HepG2 (cell line): ENCODE measurements around the gene RAB3A. TPM values are rescaled to one million over a fixed set of nuclear protein-coding genes. Genes with fewer than 3 reads are reported as not detected.

ENCODE experiments used
- ATAC-seq: fragments of 200-7000 bp; cut with Tn5 transposase; 3 replicates; pipeline ENCODE4 v1.9.1; 2020; ENCODE audit warnings: mild to moderate bottlenecking, moderate library complexity
- BruUV-seq: library from RNA; stranded (reverse); fragments of 400-500 nt; replicated peaks from 2 replicates; lab custom pipeline; 2021; lab: Mats Ljungman, UMichigan
- CTCF ChIA-PET: fragments of 300-600 bp; formaldehyde crosslinking; extraction: SDS; loops from one replicate; lab custom pipeline; 2021; ENCODE audit warnings: low total read pairs, inconsistent platforms, low intra/inter-chr PET ratio; lab: Yijun Ruan, JAX
- POLR2A ChIA-PET: fragments of 350-600 bp; sonication (Branson Sonifier 250); formaldehyde crosslinking; loops from one replicate; lab custom pipeline; 2020; ENCODE audit warnings: antibody characterized with exemption, inconsistent platforms; lab: Yijun Ruan, JAX
- DNase-seq: peaks from one replicate; pipeline ENCODE4 v3.0.0-alpha.2; 2015; ENCODE audit warnings: low spot score
- FAIRE-seq: peaks from 3 replicates; lab custom pipeline; 2011; peaks lifted over from hg19 to GRCh38; lab: Jason Lieb, UNC
- H2AFZ ChIP-seq: one replicate; pipeline ENCODE4 v1.6.1; 2011; ENCODE audit warnings: low read length, inconsistent platforms
- H3K27ac ChIP-seq: fragments of 300-600 bp; 3 replicates; pipeline ENCODE4 v1.8.0; 2011; ENCODE audit warnings: mixed run types, mild to moderate bottlenecking, mixed read lengths, low read length, inconsistent platforms; ENCODE audit not compliant: insufficient read depth; ENCODE audit errors: extremely low read length
- H3K27me3 ChIP-seq, 2 experiments: fragments of 200-600 bp in 1 of 2; 2 replicates in 1 of 2; 3 replicates in 1 of 2; pipeline versions ENCODE4 v1.6.0 to v1.8.0; 2011; ENCODE audit warnings: low read length in 2 of 2, mild to moderate bottlenecking in 2 of 2, moderate library complexity in 2 of 2, inconsistent platforms in 1 of 2; ENCODE audit not compliant: insufficient read depth in 2 of 2, control insufficient read depth in 1 of 2
- H3K36me3 ChIP-seq, 2 experiments: fragments of 200-600 bp in 1 of 2; replicated peaks in 1 of 2; 2 replicates in 1 of 2; 3 replicates in 1 of 2; pipeline versions ENCODE4 v1.5.1 to v1.8.0; 2011; ENCODE audit warnings: low read length in 2 of 2, inconsistent platforms in 1 of 2; ENCODE audit not compliant: insufficient read depth in 2 of 2, control insufficient read depth in 1 of 2
- H3K4me1 ChIP-seq: 2 replicates; pipeline ENCODE4 v1.5.1; 2012; ENCODE audit warnings: low read length, inconsistent platforms; ENCODE audit not compliant: insufficient read depth
- H3K4me2 ChIP-seq: 2 replicates; pipeline ENCODE4 v1.6.0; 2011; ENCODE audit warnings: low read depth, low read length, inconsistent platforms
- H3K4me3 ChIP-seq, 3 experiments: fragments of 200-600 bp in 1 of 3; sonication (generic), shearing (Covaris generic) in 1 of 3; replicated peaks in 1 of 3; 2 replicates each; pipeline ENCODE4 v1.5.1; 2011 to 2016; ENCODE audit warnings: low read length in 3 of 3, inconsistent platforms in 2 of 3, low read depth in 2 of 3, mild to moderate bottlenecking in 2 of 3, control low read depth in 1 of 3, mixed read lengths in 1 of 3; ENCODE audit not compliant: insufficient read depth in 1 of 3
- H3K79me2 ChIP-seq: one replicate; pipeline ENCODE4 v1.6.1; 2011; ENCODE audit warnings: low read length, inconsistent platforms; ENCODE audit not compliant: insufficient read depth
- H3K9ac ChIP-seq: 2 replicates; pipeline ENCODE4 v1.6.0; 2011; ENCODE audit warnings: mild to moderate bottlenecking, low read depth, low read length, inconsistent platforms; ENCODE audit not compliant: insufficient read depth
- H3K9me3 ChIP-seq: 2 replicates; pipeline ENCODE4 v1.5.1; 2012; ENCODE audit warnings: mild to moderate bottlenecking, low read length
- H4K20me1 ChIP-seq: 2 replicates; pipeline ENCODE4 v1.6.0; 2011; ENCODE audit warnings: inconsistent platforms, mild to moderate bottlenecking, low read length, moderate library complexity; ENCODE audit not compliant: insufficient read depth
- DBP ChIP-seq: sonication (generic); formaldehyde crosslinking; IDR thresholded peaks from 2 replicates; pipeline ENCODE4 v1.4.0; 2020; ENCODE audit warnings: missing genetic modification reagents; ENCODE audit errors: not compliant biosample characterization
- HDAC1 ChIP-seq: sonication (generic); formaldehyde crosslinking; IDR thresholded peaks from 2 replicates; pipeline ENCODE4 v1.5.1; 2020; ENCODE audit warnings: mild to moderate bottlenecking, missing genetic modification reagents
- HNRNPH1 ChIP-seq: fragments of 200-400 bp; formaldehyde crosslinking; optimal IDR thresholded peaks from 2 replicates; pipeline ENCODE3; 2017; ENCODE audit warnings: mild to moderate bottlenecking, low read depth, low read length
- MYNN ChIP-seq: sonication (generic); formaldehyde crosslinking; IDR thresholded peaks from 2 replicates; pipeline ENCODE4 v1.4.0; 2020; ENCODE audit warnings: mild to moderate bottlenecking, low read depth, missing genetic modification reagents
- NCOR1 ChIP-seq: fragments of 200-600 bp; sonication (generic); IDR thresholded peaks from 2 replicates; pipeline ENCODE4 v1.7.0; 2017; ENCODE audit warnings: antibody characterized with exemption, low read length, borderline replicate concordance
- PAWR ChIP-seq: sonication (generic); formaldehyde crosslinking; IDR thresholded peaks from 2 replicates; pipeline ENCODE4 v1.4.0; 2020; ENCODE audit warnings: missing genetic modification reagents, mild to moderate bottlenecking, borderline replicate concordance
- PAX8 ChIP-seq: sonication (generic); formaldehyde crosslinking; IDR thresholded peaks from 2 replicates; pipeline ENCODE4 v1.8.0; 2022; ENCODE audit warnings: mild to moderate bottlenecking, missing genetic modification reagents, borderline replicate concordance
- SNAPC2 ChIP-seq: sonication (generic); formaldehyde crosslinking; IDR thresholded peaks from 2 replicates; pipeline ENCODE4 v1.8.1; 2022; ENCODE audit warnings: mild to moderate bottlenecking, missing genetic modification reagents
- SNAPC5 ChIP-seq: sonication (generic); formaldehyde crosslinking; IDR thresholded peaks from 2 replicates; pipeline ENCODE4 v1.8.1; 2023; ENCODE audit warnings: mild to moderate bottlenecking, missing genetic modification reagents, borderline replicate concordance
- TEAD2 ChIP-seq: sonication (generic); formaldehyde crosslinking; IDR thresholded peaks from 2 replicates; pipeline ENCODE4 v1.9.0; 2021; ENCODE audit warnings: missing genetic modification reagents
- ZBTB7B ChIP-seq: sonication (generic); formaldehyde crosslinking; IDR thresholded peaks from 2 replicates; pipeline ENCODE4 v1.4.0; 2020; ENCODE audit warnings: missing genetic modification reagents
- ZMYM2 ChIP-seq: sonication (generic); formaldehyde crosslinking; IDR thresholded peaks from 2 replicates; pipeline ENCODE4 v1.8.0; 2022; ENCODE audit warnings: mild to moderate bottlenecking, missing genetic modification reagents
- ZNF121 ChIP-seq: sonication (generic); formaldehyde crosslinking; IDR thresholded peaks from 2 replicates; pipeline ENCODE4 v1.5.0; 2020; ENCODE audit warnings: mild to moderate bottlenecking, missing genetic modification reagents
- ZNF296 ChIP-seq: sonication (generic); formaldehyde crosslinking; conservative IDR thresholded peaks from 2 replicates; pipeline ENCODE4 v1.5.0; 2020; ENCODE audit warnings: mild to moderate bottlenecking, missing genetic modification reagents
- ZNF34 ChIP-seq: sonication (generic); formaldehyde crosslinking; IDR thresholded peaks from 2 replicates; pipeline ENCODE4 v1.4.0; 2020; ENCODE audit warnings: mild to moderate bottlenecking, missing genetic modification reagents, borderline replicate concordance
- WGBS: methylation state at CpG from one replicate; pipeline ENCODE4 v1.1.6; 2017; ENCODE audit warnings: low lambda C conversion rate; 5-methylcytosine and 5-hydroxymethylcytosine counted together
- in situ Hi-C: cut with HindIII; loops from 2 replicates; pipeline ENCODE4 v1.10.0; 2017; ENCODE audit warnings: low pct_unique_long_range_greater_than_20kb; ENCODE audit not compliant: extremely low pct_ligation_motif_present
- intact Hi-C: fragments of 100-400 bp; cut with micrococcal nuclease; formaldehyde crosslinking; loops from one replicate; pipeline ENCODE4 v1.10.0; 2022; ENCODE audit not compliant: unreplicated experiment
- polyA plus RNA-seq, 8 experiments: library from polyadenylated mRNA; depleted of rRNA in 3 of 8; stranded (reverse) in 7 of 8; unstranded in 1 of 8; fragments of >200 nt; fragmentation: Illumina TruSeq in 4 of 8; extraction: Trizol in 4 of 8; gene quantifications; 2 replicates each; pipeline versions ENCODE4 v1.2.1 to v1.2.3, GENCODE V29; 2011 to 2016; ENCODE audit warnings: low read depth in 4 of 8, missing spikeins in 1 of 8, mixed read lengths in 1 of 8; ENCODE audit not compliant: insufficient read depth in 1 of 8
- total RNA-seq, 5 experiments: library from RNA; depleted of rRNA; stranded (reverse); fragments of >200 nt; fragmentation: Illumina TruSeq; extraction: Trizol; gene quantifications; 2 replicates each; pipeline ENCODE4 v1.2.3, GENCODE V29; 2016; ENCODE audit warnings: low read depth in 1 of 5

Gene RAB3A
- total and polyA plus RNA-seq, 2 of the 13 experiments (the other 11 are each of a cell fraction or from before 2014, with no cell fraction given) = 0.58 to 0.98 TPM

- no peak for TF ChIP-seq SNAPC5 (CRISPR knock-in tag)
- TF ChIP-seq, all 625 proteins: peak for 0
These were observed 12.2 kb downstream of the RAB3A start (continued) for GRCh38 chr19:18191640-18192062.

- WGBS = 16% methylated on average over 4 of the region's 4 CpGs
These were observed 13.6 kb downstream of the RAB3A start for GRCh38 chr19:18190278-18190677.

GRCh38 chr19:18185538-18185937 is 18.3 kb downstream of the RAB3A start:
- peak; percentile 33; the same call in 1 of the 3 replicates for ATAC-seq
- Histone ChIP-seq H3K9ac (no peak overlapping the region), H3K9me3 (no peaks in the 10 kb centered on the region), H3K27ac (no peak overlapping the region), H3K27me3 (no peaks in the 10 kb centered on the region), H2AFZ (no peak overlapping the region), H3K4me1 (peaks cover 28% of the 10 kb centered on the region), H4K20me1 (no peaks in the 10 kb centered on the region), H3K79me2 (no peaks in the 10 kb centered on the region), H3K4me2 (no peak overlapping the region), H3K36me3 (no peaks in the 10 kb centered on the region), H3K4me3 (no peak overlapping the region)
- BruUV-seq = no TSS peak
- 35% methylated on average over 6 of the region's 6 CpGs for WGBS
- FAIRE-seq = no peak
- ChIA-PET CTCF (no interaction called here), POLR2A (interaction anchor here (0.6 to 1.0 kb wide), 3 partner anchors 18 to 334 kb away, joined by 3 read pairs; partner anchors contain the start of gene PIK3R2)
- intact Hi-C loops = no loop called here
- DNase-seq = no peak
- in situ Hi-C loops = no loop called here
- TF ChIP-seq ZBTB7B (CRISPR knock-in tag) (no peak), PAWR (no peak), ZNF34 (CRISPR knock-in tag) (no peak), HDAC1 (CRISPR knock-in tag) (no peak), ZNF296 (CRISPR knock-in tag) (no peak), NCOR1 (no peak), SNAPC2 (CRISPR knock-in tag) (no peak), MYNN (CRISPR knock-in tag) (no peak), HNRNPH1 (no peak), PAX8 (no peak), TEAD2 (CRISPR knock-in tag) (no peak)

More at GRCh38 chr19:18190278-18190677, 13.6 kb downstream of the RAB3A start:
- H3K27ac ChIP-seq = no peak overlapping the region
- TF ChIP-seq ZNF121 (CRISPR knock-in tag) (peak; percentile 93), ZMYM2 (0 out of 2 replicates have a peak, but pooled peaks have one; percentile 6), DBP (CRISPR knock-in tag) (no peak)
- in situ Hi-C loops (no loop called here), intact Hi-C loops (no loop called here)
- FAIRE-seq (no peak), ATAC-seq (no peak), DNase-seq (no peak)
- POLR2A ChIA-PET = interaction anchor here (0.7 to 1.4 kb wide), 2 partner anchors 34 to 194 kb away, joined by 3 read pairs; no protein-coding TSS in a partner anchor
- peaks cover 7% of the 10 kb centered on the region for H3K79me2 ChIP-seq
- H2AFZ ChIP-seq = no peak overlapping the region
- peak overlapping the region; percentile 66 for H3K4me2 ChIP-seq
- no peaks in the 10 kb centered on the region; a peak in 1 of 5 replicates for H3K27me3 ChIP-seq
- no peaks in the 10 kb centered on the region; a peak in 1 of 5 replicates for H3K36me3 ChIP-seq
- CTCF ChIA-PET = no interaction called here
- H3K9ac ChIP-seq = no peak overlapping the region
- peaks cover 45% of the 10 kb centered on the region for H3K4me1 ChIP-seq
- no peaks in the 10 kb centered on the region for H4K20me1 ChIP-seq
- no peaks in the 10 kb centered on the region for H3K9me3 ChIP-seq
- peak overlapping the region in 2 of 3 experiments; percentile 8 to 54; a peak in 3 of 6 replicates for H3K4me3 ChIP-seq
- BruUV-seq = no TSS peak
